Panc1 (cell line): ENCODE results near the gene NFKB1. TPM values are rescaled to one million over a fixed set of nuclear protein-coding genes. Genes with fewer than 3 reads are reported as not detected.

Experiments
- ATAC-seq: fragments of 200-7000 bp; cut with Tn5 transposase; 2 replicates; pipeline ENCODE4 v1.9.1; 2020; ENCODE audit warnings: mild to moderate bottlenecking, moderate library complexity
- BruUV-seq: library from RNA; stranded (reverse); fragments of 400-500 nt; replicated peaks from 2 replicates; lab custom pipeline; 2021; lab: Mats Ljungman, UMichigan
- CTCF ChIA-PET: fragments of 300-600 bp; sonication (Branson Sonifier 250); formaldehyde crosslinking; loops from one replicate; lab custom pipeline; 2022; ENCODE audit warnings: antibody characterized with exemption; lab: Charles Lee
- POLR2A ChIA-PET: fragments of 300-600 bp; sonication (Branson Sonifier 250); formaldehyde crosslinking; loops from one replicate; lab custom pipeline; 2022; ENCODE audit warnings: antibody characterized with exemption; lab: Charles Lee
- DNase-seq: peaks from one replicate; pipeline ENCODE4 v3.0.0-alpha.2; 2010; ENCODE audit warnings: low read depth, low spot score
- H3K27ac ChIP-seq: 2 replicates; pipeline ENCODE4 v1.5.1; 2011; ENCODE audit warnings: mild to moderate bottlenecking, low read length, inconsistent platforms
- H3K27me3 ChIP-seq: fragments of 200-500 bp; sonication (Bioruptor generic); 2 replicates; pipeline ENCODE4 v1.6.0; 2014; ENCODE audit warnings: low read length, inconsistent platforms; ENCODE audit not compliant: control insufficient read depth, insufficient read depth
- H3K36me3 ChIP-seq: fragments of 200-500 bp; sonication (Bioruptor generic); 2 replicates; pipeline ENCODE4 v1.5.1; 2014; ENCODE audit warnings: inconsistent platforms, mild to moderate bottlenecking, low read length, moderate library complexity; ENCODE audit not compliant: control insufficient read depth, insufficient read depth
- H3K4me1 ChIP-seq: 2 replicates; pipeline ENCODE4 v1.5.1; 2011; ENCODE audit warnings: inconsistent platforms, mild to moderate bottlenecking, low read length, moderate library complexity; ENCODE audit not compliant: control insufficient read depth, insufficient read depth
- H3K4me3 ChIP-seq, 2 experiments: 2 replicates each; pipeline ENCODE4 v1.5.1; 2011 to 2012; ENCODE audit warnings: low read depth in 2 of 2, low read length in 2 of 2, mild to moderate bottlenecking in 2 of 2, inconsistent platforms in 1 of 2, moderate library complexity in 1 of 2
- H3K9me3 ChIP-seq: fragments of 200-500 bp; sonication (Bioruptor generic); 2 replicates; pipeline ENCODE4 v1.5.1; 2014; ENCODE audit warnings: low read depth, mild to moderate bottlenecking, inconsistent platforms, low read length, moderate library complexity; ENCODE audit not compliant: control insufficient read depth, insufficient read depth
- CTCF ChIP-seq: fragments of 450-650 bp; IDR thresholded peaks from 2 replicates; pipeline ENCODE4 v1.5.1; 2017; ENCODE audit warnings: mild to moderate bottlenecking
- POLR2AphosphoS5 ChIP-seq: IDR thresholded peaks from 2 replicates; pipeline ENCODE4 v1.6.1; 2012; ENCODE audit warnings: mild to moderate bottlenecking, low read depth, low read length, moderate library complexity
- REST ChIP-seq, 2 experiments: IDR thresholded peaks; 2 replicates each; pipeline ENCODE4 v1.6.1; 2011 to 2012; ENCODE audit warnings: low read depth in 2 of 2, control low read depth in 1 of 2, low read length in 1 of 2, mild to moderate bottlenecking in 1 of 2, moderate library complexity in 1 of 2; ENCODE audit not compliant: insufficient read depth in 1 of 2
- SIN3A ChIP-seq: IDR thresholded peaks from 2 replicates; pipeline ENCODE4 v1.6.1; 2012; ENCODE audit warnings: low read depth, mild to moderate bottlenecking, low read length, moderate library complexity, borderline replicate concordance; ENCODE audit not compliant: insufficient read depth
- TCF7L2 ChIP-seq: IDR thresholded peaks from 2 replicates; pipeline ENCODE4 v1.6.1; 2011; ENCODE audit warnings: mild to moderate bottlenecking, low read depth, low read length, inconsistent platforms
- in situ Hi-C: cut with HindIII; loops from 2 replicates; pipeline ENCODE4 v1.10.0; 2016; ENCODE audit warnings: low sequenced_read_pairs, low pct_unique_long_range_greater_than_20kb
- intact Hi-C: fragments of 100-400 bp; cut with micrococcal nuclease; formaldehyde crosslinking; loops from one replicate; pipeline ENCODE4 v1.10.0; 2022; ENCODE audit not compliant: unreplicated experiment
- total RNA-seq: library from RNA; stranded (reverse); gene quantifications from one replicate; pipeline ENCODE4 v1.2.1, GENCODE V29; 2021; ENCODE audit not compliant: unreplicated experiment

The NFKB1 gene
- total RNA-seq, 1 experiment from 2014 or later, result 29.0 TPM

- no peak for ATAC-seq
- ChIA-PET POLR2A (no interaction called here), CTCF (interaction anchor here (0.6 to 0.7 kb wide), 2 partner anchors 182 to 194 kb away, joined by 3 to 4 read pairs; no protein-coding TSS in a partner anchor)
- Histone ChIP-seq H3K27ac (no peak overlapping the region), H3K27me3 (no peaks in the 10 kb centered on the region), H3K36me3 (no peaks in the 10 kb centered on the region), H3K4me1 (peaks cover 6% of the 10 kb centered on the region; the same call in 1 of the 2 replicates), H3K9me3 (no peaks in the 10 kb centered on the region), H3K4me3 (no peak overlapping the region)
- intact Hi-C loops (loop anchor here (5.0 to 10.0 kb wide), 2 partner anchors 170 to 473 kb away; partner anchors contain the start of gene BDH2), in situ Hi-C loops (no loop called here)
- TF ChIP-seq POLR2AphosphoS5 (no peak), TCF7L2 (no peak), CTCF (no peak), SIN3A (no peak), REST (IDR thresholded peaks at IDR 0.05; ENCODE audit: insufficient read depth in 1 of 2, low read depth in 2 of 2, low read length in 1 of 2) (no peak)
- DNase-seq, result no peak
- no TSS peak for BruUV-seq
Measured at GRCh38 chr4:102624505-102624904, 123.3 kb downstream of the NFKB1 start.

GRCh38 chr4:102625232-102625930 lies 124.2 kb downstream of the NFKB1 start:
- no TSS peak for BruUV-seq
- CTCF ChIA-PET, result interaction anchor here (0.7 kb wide), 1 partner anchor 183 kb away, joined by 3 read pairs; no protein-coding TSS in a partner anchor
- in situ Hi-C loops (no loop called here), intact Hi-C loops (loop anchor here (10.0 kb wide), 1 partner anchor 169 kb away; no protein-coding TSS in a partner anchor)
- H3K27ac ChIP-seq, result no peak overlapping the region
- H3K4me3 ChIP-seq, result no peak overlapping the region
- H3K9me3 ChIP-seq, result no peaks in the 10 kb centered on the region
- DNase-seq (no peak), ATAC-seq (peak; percentile 52; the same call in 1 of the 2 replicates)
- H3K36me3 ChIP-seq, result no peaks in the 10 kb centered on the region
- H3K27me3 ChIP-seq, result no peaks in the 10 kb centered on the region
- POLR2A ChIA-PET, result no interaction called here
- peak; percentile 11; the same call in 1 of the 2 replicates for TF ChIP-seq CTCF
- TF ChIP-seq TCF7L2, result no peak
- peaks cover 6% of the 10 kb centered on the region; the same call in 1 of the 2 replicates for H3K4me1 ChIP-seq
